Activated naive CD8-positive, alpha-beta T cell treated with anti-CD3 and anti-CD28 coated beads for 36 hours (primary cell): ENCODE data around the gene GRIFIN. TPM values are rescaled to one million over a fixed set of nuclear protein-coding genes. Genes with fewer than 3 reads are reported as not detected.

Experiments used
- DNase-seq: peaks from one replicate; pipeline ENCODE4 v3.0.0; 2021
- H3K27ac Mint-ChIP-seq: one replicate; pipeline ENCODE4 v1.8.0; 2022; ENCODE audit warnings: mild to moderate bottlenecking, moderate library complexity, mixed read lengths
- H3K27me3 Mint-ChIP-seq: one replicate; pipeline ENCODE4 v1.8.0; 2022; ENCODE audit warnings: mild to moderate bottlenecking, mixed read lengths
- H3K36me3 Mint-ChIP-seq: one replicate; pipeline ENCODE4 v1.8.0; 2021; ENCODE audit warnings: mild to moderate bottlenecking, mixed read lengths
- H3K4me1 Mint-ChIP-seq: one replicate; pipeline ENCODE4 v1.8.0; 2021; ENCODE audit warnings: mixed read lengths
- H3K4me3 Mint-ChIP-seq: one replicate; pipeline ENCODE4 v1.8.0; 2022; ENCODE audit warnings: mild to moderate bottlenecking, moderate library complexity, mixed read lengths
- H3K9me3 Mint-ChIP-seq: one replicate; pipeline ENCODE4 v1.8.0; 2022; ENCODE audit warnings: mixed read lengths
- total RNA-seq, 2 experiments: library from RNA; stranded (reverse); gene quantifications; one replicate each; pipeline ENCODE4 v1.2.3, GENCODE V29; 2021

The GRIFIN gene
- total RNA-seq, 2 experiments from 2014 or later = not detected

- Mint-ChIP-seq H3K9me3 (peaks cover 2% of the 10 kb centered on the region), H3K27ac (no peak overlapping the region), H3K36me3 (no peaks in the 10 kb centered on the region), H3K4me1 (no peaks in the 10 kb centered on the region), H3K4me3 (no peak overlapping the region), H3K27me3 (no peaks in the 10 kb centered on the region)
- no peak for DNase-seq
Measured at GRCh38 chr7:2495418-2496299, 19.5 kb upstream of the GRIFIN start.

GRCh38 chr7:2494191-2495130, 18.3 kb upstream of the GRIFIN start:
- H3K4me3 Mint-ChIP-seq = no peak overlapping the region
- no peak for DNase-seq
- H3K27me3 Mint-ChIP-seq = no peaks in the 10 kb centered on the region
- H3K4me1 Mint-ChIP-seq = no peaks in the 10 kb centered on the region
- peaks cover 2% of the 10 kb centered on the region for H3K9me3 Mint-ChIP-seq
- no peak overlapping the region for H3K27ac Mint-ChIP-seq
- H3K36me3 Mint-ChIP-seq = no peaks in the 10 kb centered on the region

- Mint-ChIP-seq H3K27ac (no peak overlapping the region), H3K9me3 (peaks cover 2% of the 10 kb centered on the region), H3K4me1 (peaks cover 1% of the 10 kb centered on the region), H3K4me3 (no peak overlapping the region), H3K27me3 (no peaks in the 10 kb centered on the region), H3K36me3 (no peaks in the 10 kb centered on the region)
- no peak for DNase-seq
Measured at GRCh38 chr7:2493205-2494164, 17.3 kb upstream of the GRIFIN start.

DNA sequence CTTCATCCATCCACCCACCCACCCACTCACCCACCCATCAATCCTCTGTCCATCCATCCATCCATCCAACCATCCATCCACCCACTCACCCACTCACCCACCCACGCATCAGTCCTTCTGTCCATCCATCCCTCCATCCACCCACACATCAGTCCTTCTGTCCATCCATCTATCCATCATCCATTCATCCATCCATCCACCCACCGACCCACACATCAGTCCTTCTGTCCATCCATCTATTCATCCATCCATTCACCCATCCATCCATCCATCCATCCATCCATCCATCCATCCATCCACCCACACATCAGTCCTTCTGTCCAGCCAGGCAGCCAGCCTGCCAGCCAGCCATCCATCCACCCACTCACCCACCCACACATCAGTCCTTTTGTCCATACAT, 15.8 kb upstream of the GRIFIN start:
- Mint-ChIP-seq H3K36me3 (no peaks in the 10 kb centered on the region), H3K9me3 (peaks cover 2% of the 10 kb centered on the region), H3K27ac (peak overlapping the region; percentile 49), H3K4me3 (no peak overlapping the region), H3K4me1 (peaks cover 1% of the 10 kb centered on the region), H3K27me3 (no peaks in the 10 kb centered on the region)
- DNase-seq = no peak

- Mint-ChIP-seq H3K27me3 (no peaks in the 10 kb centered on the region), H3K4me3 (no peak overlapping the region), H3K9me3 (peaks cover 2% of the 10 kb centered on the region), H3K27ac (no peak overlapping the region), H3K4me1 (peaks cover 1% of the 10 kb centered on the region), H3K36me3 (no peaks in the 10 kb centered on the region)
- no peak for DNase-seq
Measured at GRCh38 chr7:2490181-2490651, 14.0 kb upstream of the GRIFIN start.

- Mint-ChIP-seq H3K27ac (no peak overlapping the region), H3K9me3 (peaks cover 2% of the 10 kb centered on the region)
- DNase-seq = no peak
Measured at GRCh38 chr7:2488681-2489080, 12.5 kb upstream of the GRIFIN start.

DNA sequence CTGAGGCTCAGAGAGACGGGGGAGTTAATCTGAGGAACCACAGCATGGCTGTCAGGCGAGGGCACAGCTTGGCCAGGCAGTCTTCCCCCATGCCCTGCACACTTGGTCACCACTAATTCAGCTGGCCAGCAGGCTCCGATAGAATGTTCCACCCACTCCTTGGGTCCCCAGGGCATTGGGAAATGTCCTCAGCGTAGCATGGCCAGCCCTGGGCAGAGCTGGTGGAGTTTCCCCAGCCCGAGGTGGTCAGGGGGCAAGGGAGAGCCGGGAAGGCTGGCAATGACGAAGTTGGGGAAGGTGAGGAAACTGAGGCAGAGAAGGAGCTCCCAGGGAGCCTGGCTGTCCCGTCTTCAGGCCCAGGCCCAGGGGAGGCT, 12.1 kb upstream of the GRIFIN start:
- no peak overlapping the region for H3K4me3 Mint-ChIP-seq
- H3K27ac Mint-ChIP-seq = no peak overlapping the region
- peaks cover 2% of the 10 kb centered on the region for H3K9me3 Mint-ChIP-seq
- H3K36me3 Mint-ChIP-seq = no peaks in the 10 kb centered on the region
- peaks cover 1% of the 10 kb centered on the region for H3K4me1 Mint-ChIP-seq
- no peaks in the 10 kb centered on the region for H3K27me3 Mint-ChIP-seq
- no peak for DNase-seq

More at GRCh38 chr7:2488681-2489080, 12.5 kb upstream of the GRIFIN start:
- no peaks in the 10 kb centered on the region for H3K27me3 Mint-ChIP-seq
- H3K4me3 Mint-ChIP-seq = no peak overlapping the region
- H3K4me1 Mint-ChIP-seq = peaks cover 1% of the 10 kb centered on the region
- H3K36me3 Mint-ChIP-seq = no peaks in the 10 kb centered on the region

DNA sequence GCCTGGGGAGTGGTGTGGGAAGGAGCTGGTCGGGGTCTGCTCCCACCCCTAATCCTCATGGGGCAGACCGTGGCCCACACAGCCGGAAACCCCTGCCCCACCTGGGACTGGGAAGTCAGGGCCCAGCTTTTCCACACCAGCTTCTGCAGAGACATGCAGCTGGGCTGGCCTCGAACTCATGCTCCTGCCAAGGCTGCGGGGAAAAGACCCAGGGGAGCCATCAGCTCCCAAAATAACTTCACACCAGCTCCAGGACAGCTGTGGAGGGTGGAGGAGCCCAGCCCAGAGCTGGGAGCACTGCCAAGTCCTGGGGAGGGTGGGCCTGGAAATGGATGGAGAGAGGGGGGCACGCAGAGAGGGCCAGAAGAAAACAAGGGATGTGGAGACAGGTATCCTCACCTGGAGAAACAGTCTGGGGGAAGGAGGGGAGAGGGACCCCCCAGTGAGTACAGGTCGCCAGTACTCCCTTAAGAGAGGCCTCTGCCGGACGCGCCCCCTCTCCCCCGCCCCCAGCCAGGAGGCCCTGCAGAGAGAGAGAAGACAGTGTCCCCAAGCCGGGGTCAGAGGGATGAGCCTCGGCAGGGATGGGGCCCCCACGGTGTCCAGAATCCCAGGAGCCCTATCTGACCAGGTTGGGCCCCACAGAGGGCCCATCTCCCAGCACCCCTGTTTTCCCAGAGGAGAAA, 11.5 kb upstream of the GRIFIN start:
- H3K4me1 Mint-ChIP-seq = peaks cover 1% of the 10 kb centered on the region
- no peak for DNase-seq
- H3K4me3 Mint-ChIP-seq = no peak overlapping the region
- H3K27me3 Mint-ChIP-seq = no peaks in the 10 kb centered on the region
- H3K9me3 Mint-ChIP-seq = peaks cover 4% of the 10 kb centered on the region
- no peak overlapping the region for H3K27ac Mint-ChIP-seq
- H3K36me3 Mint-ChIP-seq = no peaks in the 10 kb centered on the region

DNA sequence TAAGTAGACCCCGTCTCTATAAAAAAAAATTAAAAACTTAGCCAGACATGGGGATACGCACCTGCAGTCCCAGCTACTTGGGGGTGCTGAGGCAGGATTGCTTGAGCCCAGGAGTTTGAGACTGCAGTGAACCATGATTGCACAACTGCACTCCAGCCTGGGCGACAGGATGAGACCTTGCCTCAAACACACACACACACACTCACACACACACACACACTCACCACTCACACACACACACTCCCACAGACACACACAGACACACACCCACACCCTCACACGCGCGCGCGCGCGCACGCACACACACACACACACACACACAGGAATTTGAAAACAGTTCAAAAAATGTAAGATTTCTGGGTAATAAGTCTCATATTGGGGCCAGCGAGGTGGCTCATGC, 8.7 kb upstream of the GRIFIN start:
- Mint-ChIP-seq H3K27me3 (no peaks in the 10 kb centered on the region), H3K4me1 (peaks cover 1% of the 10 kb centered on the region), H3K9me3 (peaks cover 3% of the 10 kb centered on the region), H3K36me3 (no peaks in the 10 kb centered on the region), H3K27ac (no peak overlapping the region), H3K4me3 (no peak overlapping the region)
- no peak for DNase-seq

GRCh38 chr7:2483494-2483893, 7.3 kb upstream of the GRIFIN start:
- no peak overlapping the region for H3K4me3 Mint-ChIP-seq

GRCh38 chr7:2482725-2483451, 6.7 kb upstream of the GRIFIN start:
- H3K36me3 Mint-ChIP-seq = no peaks in the 10 kb centered on the region
- H3K9me3 Mint-ChIP-seq = peaks cover 3% of the 10 kb centered on the region
- H3K27ac Mint-ChIP-seq = no peak overlapping the region
- H3K4me1 Mint-ChIP-seq = no peaks in the 10 kb centered on the region
- no peak overlapping the region for H3K4me3 Mint-ChIP-seq
- no peaks in the 10 kb centered on the region for H3K27me3 Mint-ChIP-seq
- DNase-seq = no peak

More at GRCh38 chr7:2483494-2483893, 7.3 kb upstream of the GRIFIN start:
- no peaks in the 10 kb centered on the region for H3K36me3 Mint-ChIP-seq
- no peak overlapping the region for H3K27ac Mint-ChIP-seq
- DNase-seq = no peak
- H3K4me1 Mint-ChIP-seq = no peaks in the 10 kb centered on the region
- H3K9me3 Mint-ChIP-seq = peaks cover 3% of the 10 kb centered on the region
- no peaks in the 10 kb centered on the region for H3K27me3 Mint-ChIP-seq

DNA sequence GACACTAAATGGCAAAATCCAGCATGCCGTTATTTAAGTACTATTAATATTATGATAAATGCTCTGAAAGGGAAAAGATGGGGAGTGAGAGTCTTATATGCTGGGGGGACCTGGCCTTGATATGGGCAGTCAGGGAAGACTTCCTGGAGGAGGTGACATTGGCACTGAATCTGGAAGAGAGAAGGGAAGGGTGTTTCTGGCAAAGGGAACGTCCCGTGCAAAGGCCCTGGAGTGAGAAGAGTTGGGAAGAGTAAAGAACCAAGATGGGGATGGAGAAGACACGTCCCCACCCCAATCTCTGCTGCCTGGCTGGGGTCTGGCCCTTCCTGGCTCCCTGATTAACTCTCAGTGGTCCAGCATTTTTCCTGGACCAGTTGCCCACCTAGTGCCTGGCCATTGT, 5.0 kb upstream of the GRIFIN start:
- no peaks in the 10 kb centered on the region for H3K36me3 Mint-ChIP-seq
- no peak overlapping the region for H3K27ac Mint-ChIP-seq
- no peaks in the 10 kb centered on the region for H3K27me3 Mint-ChIP-seq
- no peak overlapping the region for H3K4me3 Mint-ChIP-seq
- peaks cover 3% of the 10 kb centered on the region for H3K4me1 Mint-ChIP-seq
- no peak for DNase-seq
- H3K9me3 Mint-ChIP-seq = peaks cover 3% of the 10 kb centered on the region

DNA sequence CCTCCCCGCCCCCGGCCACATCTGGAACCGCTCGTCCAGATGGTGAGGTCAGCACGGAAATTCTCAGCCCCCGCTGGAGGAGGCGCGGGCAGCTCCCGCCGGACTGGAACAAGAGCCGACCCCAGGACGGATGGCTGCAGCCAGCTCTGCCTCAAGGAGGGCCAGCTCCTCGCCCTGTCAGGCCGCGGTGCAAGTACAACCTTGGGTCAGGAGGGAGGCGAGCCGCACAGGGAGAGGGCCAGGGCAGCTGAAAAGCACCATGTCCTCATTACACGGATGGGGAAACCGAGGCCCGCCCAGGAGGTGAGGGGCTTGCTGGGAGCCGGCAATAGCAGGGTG, 3.8 kb upstream of the GRIFIN start:
- peaks cover 3% of the 10 kb centered on the region for H3K4me1 Mint-ChIP-seq
- no peaks in the 10 kb centered on the region for H3K27me3 Mint-ChIP-seq
- H3K9me3 Mint-ChIP-seq = peaks cover 3% of the 10 kb centered on the region
- no peak overlapping the region for H3K4me3 Mint-ChIP-seq
- DNase-seq = no peak
- H3K36me3 Mint-ChIP-seq = no peaks in the 10 kb centered on the region
- no peak overlapping the region for H3K27ac Mint-ChIP-seq
